ENCODE data around the gene SYN1.

- TF ChIP-seq CTCF (IDR thresholded peaks at IDR 0.05; ENCODE audit: insufficient read depth, low read length, poor library complexity, severe bottlenecking) = no peak
- no peak for TF ChIP-seq EZH2phosphoT487 (conservative IDR thresholded peaks at IDR 0.05; ENCODE audit: low read length)
Observed at GRCh38 chrX:47607091-47607490, 12.6 kb downstream of the SYN1 start.

All from SU-DHL-6 (cell line).